MCF 10A (cell line): ENCODE results near the gene DSG4. TPM values are rescaled to one million over a fixed set of nuclear protein-coding genes. Genes with fewer than 3 reads are reported as not detected.

Experiments
- BruUV-seq: library from RNA; stranded (reverse); fragments of 400-500 nt; replicated peaks from 2 replicates; lab custom pipeline; 2021; lab: Mats Ljungman, UMichigan
- CTCF ChIA-PET: fragments of 300-600 bp; sonication (Branson Sonifier 250); formaldehyde crosslinking; extraction: SDS; loops from one replicate; lab custom pipeline; 2021; ENCODE audit warnings: antibody characterized with exemption, inconsistent platforms; lab: Yijun Ruan, JAX
- POLR2A ChIA-PET: fragments of 300-600, 350-650 bp; sonication (Branson Sonifier 250); formaldehyde crosslinking; extraction: SDS; loops from one replicate; lab custom pipeline; 2020; ENCODE audit warnings: antibody characterized with exemption, inconsistent platforms; lab: Yijun Ruan, JAX
- DNase-seq: peaks from one replicate; pipeline ENCODE4 v3.0.0-alpha.2; 2018; ENCODE audit not compliant: unreplicated experiment
- H3K27ac Mint-ChIP-seq: one replicate; pipeline ENCODE4 v1.8.0; 2022; ENCODE audit warnings: mild to moderate bottlenecking, low read depth, mixed read lengths; ENCODE audit not compliant: unreplicated experiment
- H3K27me3 Mint-ChIP-seq: one replicate; pipeline ENCODE4 v1.8.0; 2022; ENCODE audit warnings: mixed read lengths; ENCODE audit not compliant: insufficient read depth, unreplicated experiment
- H3K36me3 Mint-ChIP-seq: one replicate; pipeline ENCODE4 v1.8.0; 2022; ENCODE audit warnings: mild to moderate bottlenecking, moderate library complexity, mixed read lengths; ENCODE audit not compliant: insufficient read depth, unreplicated experiment
- H3K4me1 Mint-ChIP-seq: one replicate; pipeline ENCODE4 v1.8.0; 2022; ENCODE audit warnings: mixed read lengths; ENCODE audit not compliant: insufficient read depth, unreplicated experiment
- H3K4me3 Mint-ChIP-seq: one replicate; pipeline ENCODE4 v1.8.0; 2022; ENCODE audit warnings: mild to moderate bottlenecking, moderate library complexity, mixed read lengths; ENCODE audit not compliant: unreplicated experiment
- H3K9me3 Mint-ChIP-seq: one replicate; pipeline ENCODE4 v1.8.0; 2022; ENCODE audit warnings: mixed read lengths; ENCODE audit not compliant: unreplicated experiment
- CTCF ChIP-seq: fragments of 200-600 bp; IDR thresholded peaks from one replicate; pipeline ENCODE4 v1.8.0; 2022; ENCODE audit warnings: antibody characterized with exemption, mild to moderate bottlenecking; ENCODE audit not compliant: unreplicated experiment
- intact Hi-C: fragments of 100-400 bp; cut with micrococcal nuclease; formaldehyde crosslinking; loops from 2 replicates; pipeline ENCODE4 v1.14.1; 2022
- total RNA-seq: library from RNA; stranded (reverse); gene quantifications from 2 replicates; pipeline ENCODE4 v1.2.3, GENCODE V29; 2022

DSG4 gene
- total RNA-seq, 1 experiment from 2014 or later: not detected

DNA sequence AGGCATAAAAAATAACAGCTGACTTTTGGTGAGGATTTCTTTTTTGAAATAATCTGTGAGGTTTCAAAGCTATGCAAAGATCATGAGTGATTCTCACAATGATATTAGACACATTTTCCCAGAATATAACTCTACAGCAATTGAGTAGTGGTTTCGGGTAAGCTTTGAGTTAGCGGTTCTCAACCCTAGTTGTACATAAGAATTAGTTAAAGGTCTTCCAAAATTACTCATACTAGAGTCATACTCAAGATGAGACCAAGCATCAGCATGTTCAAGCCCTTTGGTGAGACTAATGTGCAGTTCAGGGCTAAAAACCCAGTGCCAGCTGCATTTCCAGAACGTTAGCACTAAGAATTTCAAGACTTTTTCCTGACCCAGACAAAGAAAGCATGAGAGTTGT, 31.1 kb downstream of the DSG4 start:
- no peaks in the 10 kb centered on the region for H3K4me1 Mint-ChIP-seq
- intact Hi-C loops: no loop called here
- H3K27me3 Mint-ChIP-seq: no peaks in the 10 kb centered on the region
- H3K4me3 Mint-ChIP-seq: no peak overlapping the region
- CTCF ChIA-PET: no interaction called here
- peaks cover 9% of the 10 kb centered on the region for H3K9me3 Mint-ChIP-seq
- POLR2A ChIA-PET: interaction anchor here (0.7 kb wide), 1 partner anchor 9 kb away, joined by 3 read pairs; no protein-coding TSS in a partner anchor
- TF ChIP-seq CTCF: no peak
- no peak for DNase-seq
- no peak overlapping the region for H3K27ac Mint-ChIP-seq
- no peaks in the 10 kb centered on the region for H3K36me3 Mint-ChIP-seq
- BruUV-seq: no TSS peak

DNA sequence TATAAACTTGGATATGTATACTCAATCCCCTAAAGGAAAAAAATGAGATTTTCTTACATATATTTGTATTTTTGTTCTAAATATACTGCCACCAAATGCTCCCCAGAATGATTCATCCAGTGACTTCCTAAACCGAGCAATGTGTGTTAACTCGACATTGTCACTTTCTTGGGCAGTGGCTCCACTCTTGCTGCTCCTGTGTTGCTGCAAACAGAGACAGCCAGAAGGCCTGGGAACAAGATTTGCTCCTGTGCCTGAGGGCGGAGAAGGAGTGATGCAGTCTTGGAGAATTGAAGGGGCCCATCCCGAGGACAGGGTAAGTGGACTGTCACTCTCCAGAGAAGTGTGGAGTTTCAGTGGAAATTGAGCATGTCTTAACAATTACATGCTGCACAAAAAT, 32.7 kb downstream of the DSG4 start:
- CTCF ChIA-PET: no interaction called here

DNA sequence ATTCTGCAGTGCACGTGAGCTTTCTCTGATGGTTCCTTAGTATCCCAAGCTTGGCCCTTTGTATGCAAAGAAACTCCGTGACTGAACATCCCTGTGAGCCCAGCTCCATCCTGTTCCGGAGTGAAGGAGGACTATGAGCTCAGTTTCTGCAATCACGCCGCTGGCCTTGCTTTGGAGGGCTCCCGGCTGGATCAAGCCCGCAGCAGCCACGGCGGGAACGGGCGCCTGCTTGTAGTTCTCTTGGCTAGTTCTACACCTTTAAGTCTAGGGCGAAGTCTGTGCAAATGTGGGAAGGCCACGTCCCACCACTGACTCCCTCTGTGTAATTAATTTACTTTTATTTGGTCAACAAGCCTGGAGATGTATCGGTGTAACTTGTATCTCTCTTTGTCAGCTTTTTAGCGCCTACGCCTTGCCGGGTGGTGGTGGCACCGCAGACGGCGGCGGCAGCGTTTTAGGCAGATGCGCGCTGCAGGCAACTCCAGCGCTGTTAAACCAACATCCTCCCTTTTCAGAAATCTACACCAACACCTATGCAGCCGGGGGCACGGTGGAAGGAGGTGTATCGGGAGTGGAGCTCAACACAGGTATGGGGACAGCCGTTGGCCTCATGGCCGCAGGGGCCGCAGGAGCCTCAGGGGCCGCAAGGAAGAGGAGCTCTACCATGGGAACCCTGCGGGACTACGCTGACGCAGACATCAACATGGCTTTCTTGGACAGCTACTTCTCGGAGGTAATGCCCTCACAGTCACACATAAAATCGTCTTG, 34.3 kb downstream of the DSG4 start:
- BruUV-seq: no TSS peak
- DNase-seq: no peak
- Mint-ChIP-seq H3K36me3 (no peaks in the 10 kb centered on the region), H3K27me3 (no peaks in the 10 kb centered on the region), H3K4me3 (no peak overlapping the region), H3K9me3 (peaks cover 9% of the 10 kb centered on the region), H3K4me1 (no peaks in the 10 kb centered on the region), H3K27ac (no peak overlapping the region)
- POLR2A ChIA-PET: interaction anchor here (1.1 kb wide), 1 partner anchor 135 kb away, joined by 3 read pairs; no protein-coding TSS in a partner anchor
- no peak for TF ChIP-seq CTCF
- CTCF ChIA-PET: interaction anchor here (1.2 to 1.3 kb wide), 2 partner anchors 13 to 153 kb away, joined by 3 to 8 read pairs; no protein-coding TSS in a partner anchor
- intact Hi-C loops: no loop called here

More for the DNA sequence above, 32.7 kb downstream of the DSG4 start:
- Mint-ChIP-seq H3K36me3 (no peaks in the 10 kb centered on the region), H3K4me3 (no peak overlapping the region), H3K27ac (no peak overlapping the region), H3K27me3 (no peaks in the 10 kb centered on the region), H3K4me1 (no peaks in the 10 kb centered on the region), H3K9me3 (peaks cover 9% of the 10 kb centered on the region)
- POLR2A ChIA-PET: interaction anchor here (0.9 kb wide), 1 partner anchor 10 kb away, joined by 3 read pairs; no protein-coding TSS in a partner anchor
- TF ChIP-seq CTCF: no peak
- no peak for DNase-seq
- no TSS peak for BruUV-seq
- intact Hi-C loops: no loop called here

DNA sequence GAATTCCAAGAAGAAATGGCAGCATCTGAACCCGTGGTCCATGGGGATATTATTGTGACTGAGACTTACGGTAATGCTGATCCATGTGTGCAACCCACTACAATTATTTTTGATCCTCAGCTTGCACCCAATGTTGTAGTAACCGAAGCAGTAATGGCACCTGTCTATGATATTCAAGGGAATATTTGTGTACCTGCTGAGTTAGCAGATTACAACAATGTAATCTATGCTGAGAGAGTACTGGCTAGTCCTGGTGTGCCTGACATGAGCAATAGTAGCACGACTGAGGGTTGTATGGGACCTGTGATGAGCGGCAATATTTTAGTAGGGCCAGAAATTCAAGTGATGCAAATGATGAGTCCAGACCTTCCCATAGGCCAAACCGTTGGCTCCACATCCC, 36.6 kb downstream of the DSG4 start:
- no peaks in the 10 kb centered on the region for H3K36me3 Mint-ChIP-seq
- no peaks in the 10 kb centered on the region for H3K4me1 Mint-ChIP-seq
- H3K27me3 Mint-ChIP-seq: no peaks in the 10 kb centered on the region
- peaks cover 9% of the 10 kb centered on the region for H3K9me3 Mint-ChIP-seq
- BruUV-seq: no TSS peak
- intact Hi-C loops: no loop called here
- CTCF ChIA-PET: no interaction called here
- H3K27ac Mint-ChIP-seq: no peak overlapping the region
- DNase-seq: no peak
- H3K4me3 Mint-ChIP-seq: no peak overlapping the region
- no peak for TF ChIP-seq CTCF
- POLR2A ChIA-PET: no interaction called here
